Stimulated activated effector memory CD8-positive, alpha-beta T cell treated with anti-CD3 and anti-CD28 coated beads, Interleukin-12 subunit alpha, Interleukin-12 subunit beta, amount 100 ng/mL, for 72 hours (primary cell): ENCODE results near the gene CEP350.

Experiments
- ATAC-seq: fragments of 150-1000 bp; cut with Tn5 transposase; 2 replicates; pipeline ENCODE4 v1.10.0; 2021
- DNase-seq, 2 donors: peaks; one replicate each; pipeline ENCODE4 v3.0.0; 2021 to 2022; ENCODE audit warnings: low spot score in 2 of 2
- H3K27ac Mint-ChIP-seq: one replicate; pipeline ENCODE4 v1.8.0; 2022; ENCODE audit warnings: mild to moderate bottlenecking, mixed read lengths
- H3K36me3 Mint-ChIP-seq: one replicate; pipeline ENCODE4 v1.8.0; 2022; ENCODE audit warnings: mild to moderate bottlenecking, mixed read lengths
- H3K4me1 Mint-ChIP-seq: one replicate; pipeline ENCODE4 v1.8.0; 2022; ENCODE audit warnings: mixed read lengths
- H3K4me3 Mint-ChIP-seq: one replicate; pipeline ENCODE4 v1.8.0; 2022; ENCODE audit warnings: mild to moderate bottlenecking, mixed read lengths
- H3K9me3 Mint-ChIP-seq: one replicate; pipeline ENCODE4 v1.8.0; 2022; ENCODE audit warnings: mixed read lengths

Gene CEP350, protein sequence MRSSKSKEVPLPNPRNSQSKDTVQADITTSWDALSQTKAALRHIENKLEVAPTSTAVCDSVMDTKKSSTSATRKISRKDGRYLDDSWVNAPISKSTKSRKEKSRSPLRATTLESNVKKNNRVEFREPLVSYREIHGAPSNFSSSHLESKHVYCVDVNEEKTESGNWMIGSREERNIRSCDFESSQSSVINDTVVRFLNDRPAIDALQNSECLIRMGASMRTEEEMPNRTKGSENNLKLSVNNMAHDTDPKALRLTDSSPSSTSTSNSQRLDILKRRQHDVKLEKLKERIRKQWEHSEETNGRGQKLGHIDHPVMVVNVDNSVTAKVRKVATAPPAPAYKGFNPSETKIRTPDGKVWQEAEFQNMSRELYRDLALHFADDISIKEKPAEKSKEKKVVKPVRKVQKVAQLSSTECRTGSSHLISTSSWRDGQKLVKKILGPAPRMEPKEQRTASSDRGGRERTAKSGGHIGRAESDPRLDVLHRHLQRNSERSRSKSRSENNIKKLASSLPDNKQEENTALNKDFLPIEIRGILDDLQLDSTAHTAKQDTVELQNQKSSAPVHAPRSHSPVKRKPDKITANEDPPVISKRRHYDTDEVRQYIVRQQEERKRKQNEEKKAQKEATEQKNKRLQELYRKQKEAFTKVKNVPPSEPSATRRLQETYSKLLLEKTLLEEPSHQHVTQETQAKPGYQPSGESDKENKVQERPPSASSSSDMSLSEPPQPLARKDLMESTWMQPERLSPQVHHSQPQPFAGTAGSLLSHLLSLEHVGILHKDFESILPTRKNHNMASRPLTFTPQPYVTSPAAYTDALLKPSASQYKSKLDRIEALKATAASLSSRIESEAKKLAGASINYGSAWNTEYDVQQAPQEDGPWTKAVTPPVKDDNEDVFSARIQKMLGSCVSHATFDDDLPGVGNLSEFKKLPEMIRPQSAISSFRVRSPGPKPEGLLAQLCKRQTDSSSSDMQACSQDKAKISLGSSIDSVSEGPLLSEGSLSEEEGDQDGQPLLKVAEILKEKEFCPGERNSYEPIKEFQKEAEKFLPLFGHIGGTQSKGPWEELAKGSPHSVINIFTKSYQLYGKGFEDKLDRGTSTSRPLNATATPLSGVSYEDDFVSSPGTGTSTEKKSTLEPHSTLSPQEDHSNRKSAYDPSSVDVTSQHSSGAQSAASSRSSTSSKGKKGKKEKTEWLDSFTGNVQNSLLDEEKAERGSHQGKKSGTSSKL (N-terminal part only)

DNA sequence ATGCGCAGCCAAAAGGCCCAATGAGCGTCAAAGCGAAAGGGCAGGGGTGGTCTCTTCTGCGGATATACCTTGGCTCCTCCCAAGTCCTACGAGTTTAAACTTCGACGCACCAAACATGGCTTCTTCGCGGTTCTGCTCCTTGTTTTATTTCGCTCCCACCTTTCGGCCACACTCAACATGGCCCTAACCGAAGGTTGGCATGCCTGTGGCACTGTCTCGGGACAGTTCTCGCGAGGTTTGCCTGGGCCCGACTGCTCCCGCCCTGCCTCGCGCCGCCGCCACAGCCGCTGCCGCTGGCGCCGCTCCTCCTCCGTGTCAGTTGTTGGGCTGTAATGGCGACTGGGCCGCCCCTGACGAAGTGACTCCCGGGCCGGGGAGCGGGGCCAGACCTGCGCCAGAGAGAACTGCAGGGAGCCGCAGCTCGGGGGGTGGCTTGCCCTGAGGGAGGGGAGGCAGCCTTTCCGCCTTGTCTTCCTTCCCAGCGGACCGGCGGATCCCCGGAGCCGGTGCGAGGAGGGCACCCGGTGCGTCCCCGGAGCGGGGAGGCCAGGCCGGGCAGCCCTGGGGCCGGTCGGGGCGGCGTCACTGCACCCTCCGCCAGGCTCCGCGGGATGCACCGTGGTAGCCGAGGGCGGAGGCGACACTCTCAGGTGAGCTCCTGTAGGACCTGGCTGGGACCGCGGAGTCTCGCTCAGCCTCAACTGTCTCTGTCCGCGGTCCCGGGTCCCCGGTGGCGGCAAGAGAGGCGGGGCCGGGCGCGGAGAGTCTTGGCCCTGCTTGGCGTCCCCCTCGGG lies at the start of gene CEP350:
Gene CEP350 (plus strand): TSS at position 318 of the 794 bp plus-strand sequence. CDS start 31,372 bp downstream, outside the sequence.
- peak; percentile 97 for ATAC-seq
- Mint-ChIP-seq H3K27ac (peak within 1 kb of the TSS; percentile 91), H3K4me1 (peaks cover 43% of the 10 kb centered on the region), H3K9me3 (no peaks in the 10 kb centered on the region), H3K4me3 (peak within 1 kb of the TSS; percentile 77), H3K36me3 (peaks cover 7% of the 10 kb centered on the region)
- DNase-seq = peak; percentile 91 to 98

DNA sequence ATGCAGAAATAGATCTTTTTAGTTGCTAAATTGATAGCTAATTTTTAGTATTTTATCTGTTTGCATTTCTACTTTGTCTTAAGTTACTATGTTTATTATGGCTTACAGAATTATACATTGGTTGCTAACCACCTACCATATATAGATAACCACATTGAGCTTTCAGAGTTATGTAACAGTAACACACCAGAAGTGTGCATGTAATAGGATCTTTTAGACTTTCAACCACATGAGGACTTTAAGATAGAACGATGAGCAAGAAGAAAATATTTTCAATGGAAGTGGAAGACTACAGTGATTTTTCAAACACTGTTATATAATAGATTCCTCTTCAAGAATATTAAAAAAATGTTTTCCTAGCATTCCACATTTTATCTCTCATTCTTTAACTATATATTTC lies 43.7 kb upstream of the CEP350 start:
- H3K9me3 Mint-ChIP-seq = no peaks in the 10 kb centered on the region
- H3K4me3 Mint-ChIP-seq = no peak overlapping the region
- no peaks in the 10 kb centered on the region for H3K4me1 Mint-ChIP-seq
- H3K36me3 Mint-ChIP-seq = peaks cover 100% of the 10 kb centered on the region
- DNase-seq (no peak), ATAC-seq (no peak)
- H3K27ac Mint-ChIP-seq = no peak overlapping the region

DNA sequence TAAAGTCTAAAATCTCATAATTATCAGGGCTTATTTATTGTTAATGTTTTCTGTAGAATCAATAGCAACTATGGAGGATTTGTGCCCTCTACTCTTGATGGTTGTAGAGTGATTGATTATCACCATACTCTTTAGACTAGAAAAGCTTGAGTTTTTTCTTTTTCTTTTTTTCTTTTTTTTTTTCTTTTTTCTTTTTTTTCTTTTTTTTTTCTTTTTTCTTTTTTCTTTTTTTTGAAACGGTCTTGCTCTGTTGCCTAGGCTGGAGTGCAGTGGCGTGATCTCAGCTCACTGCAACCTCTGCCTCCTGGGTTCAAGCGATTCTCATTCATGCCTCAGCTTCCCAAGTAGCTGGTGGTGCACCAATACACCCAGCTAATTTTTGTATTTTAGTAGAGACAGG lies 42.8 kb upstream of the CEP350 start:
- no peak for DNase-seq
- ATAC-seq = no peak
- H3K9me3 Mint-ChIP-seq = no peaks in the 10 kb centered on the region
- H3K4me3 Mint-ChIP-seq = no peak overlapping the region
- no peaks in the 10 kb centered on the region for H3K4me1 Mint-ChIP-seq
- H3K36me3 Mint-ChIP-seq = peaks cover 100% of the 10 kb centered on the region
- H3K27ac Mint-ChIP-seq = no peak overlapping the region

DNA sequence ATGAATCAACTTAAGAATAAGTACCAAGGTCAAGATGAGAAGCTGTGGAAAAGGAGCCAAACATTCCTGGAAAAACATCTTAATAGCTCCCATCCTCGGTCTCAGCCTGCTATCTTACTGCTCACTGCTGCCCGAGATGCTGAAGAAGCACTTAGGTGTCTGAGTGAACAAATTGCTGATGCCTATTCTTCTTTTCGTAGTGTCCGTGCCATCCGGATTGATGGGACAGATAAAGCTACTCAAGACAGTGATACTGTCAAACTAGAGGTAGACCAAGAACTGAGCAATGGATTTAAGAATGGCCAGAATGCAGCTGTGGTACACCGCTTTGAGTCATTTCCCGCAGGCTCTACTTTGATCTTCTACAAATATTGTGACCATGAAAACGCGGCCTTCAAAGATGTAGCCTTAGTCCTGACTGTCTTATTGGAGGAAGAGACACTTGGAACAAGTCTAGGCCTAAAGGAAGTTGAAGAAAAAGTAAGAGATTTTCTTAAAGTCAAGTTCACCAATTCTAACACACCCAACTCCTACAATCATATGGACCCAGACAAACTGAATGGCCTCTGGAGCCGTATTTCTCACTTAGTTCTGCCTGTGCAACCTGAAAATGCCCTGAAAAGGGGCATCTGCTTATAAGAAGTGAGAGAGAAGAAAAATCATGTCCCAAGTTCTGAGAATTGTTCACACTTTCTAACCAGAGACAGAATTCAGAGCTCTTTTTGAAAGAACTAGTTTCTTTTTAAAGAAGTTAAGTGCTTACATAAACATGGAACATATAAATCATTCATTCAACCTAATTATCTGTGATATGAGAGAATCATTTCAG lies 36.8 kb upstream of the CEP350 start:
- peak; percentile 94 for ATAC-seq
- peaks cover 24% of the 10 kb centered on the region for H3K4me1 Mint-ChIP-seq
- DNase-seq = no peak
- H3K36me3 Mint-ChIP-seq = peaks cover 83% of the 10 kb centered on the region
- peak overlapping the region; percentile 25 for H3K4me3 Mint-ChIP-seq
- H3K27ac Mint-ChIP-seq = peak overlapping the region; percentile 69
- no peaks in the 10 kb centered on the region for H3K9me3 Mint-ChIP-seq

DNA sequence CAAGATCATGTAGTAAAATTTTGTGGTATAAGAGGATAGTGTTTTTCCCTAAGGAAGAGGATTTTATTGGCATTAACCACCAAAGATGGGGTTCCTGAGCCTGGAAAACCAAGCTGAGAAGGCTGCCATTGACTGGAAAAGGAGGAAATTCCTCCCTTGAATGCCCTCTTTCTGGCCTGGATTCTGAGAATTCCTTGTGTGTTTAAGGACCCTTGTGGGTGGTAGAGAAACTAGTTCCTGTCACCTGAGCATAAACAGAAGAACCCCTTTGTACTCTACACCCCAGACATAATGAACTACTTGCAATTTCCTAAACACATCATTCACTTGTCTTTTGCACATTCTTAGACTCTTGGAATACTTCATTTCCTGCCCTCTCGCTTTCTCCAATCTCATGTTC lies 33.1 kb upstream of the CEP350 start:
- Mint-ChIP-seq H3K36me3 (peaks cover 47% of the 10 kb centered on the region), H3K4me1 (peaks cover 24% of the 10 kb centered on the region), H3K9me3 (no peaks in the 10 kb centered on the region), H3K4me3 (no peak overlapping the region), H3K27ac (peak overlapping the region; percentile 45)
- no peak for ATAC-seq
- DNase-seq = no peak

DNA sequence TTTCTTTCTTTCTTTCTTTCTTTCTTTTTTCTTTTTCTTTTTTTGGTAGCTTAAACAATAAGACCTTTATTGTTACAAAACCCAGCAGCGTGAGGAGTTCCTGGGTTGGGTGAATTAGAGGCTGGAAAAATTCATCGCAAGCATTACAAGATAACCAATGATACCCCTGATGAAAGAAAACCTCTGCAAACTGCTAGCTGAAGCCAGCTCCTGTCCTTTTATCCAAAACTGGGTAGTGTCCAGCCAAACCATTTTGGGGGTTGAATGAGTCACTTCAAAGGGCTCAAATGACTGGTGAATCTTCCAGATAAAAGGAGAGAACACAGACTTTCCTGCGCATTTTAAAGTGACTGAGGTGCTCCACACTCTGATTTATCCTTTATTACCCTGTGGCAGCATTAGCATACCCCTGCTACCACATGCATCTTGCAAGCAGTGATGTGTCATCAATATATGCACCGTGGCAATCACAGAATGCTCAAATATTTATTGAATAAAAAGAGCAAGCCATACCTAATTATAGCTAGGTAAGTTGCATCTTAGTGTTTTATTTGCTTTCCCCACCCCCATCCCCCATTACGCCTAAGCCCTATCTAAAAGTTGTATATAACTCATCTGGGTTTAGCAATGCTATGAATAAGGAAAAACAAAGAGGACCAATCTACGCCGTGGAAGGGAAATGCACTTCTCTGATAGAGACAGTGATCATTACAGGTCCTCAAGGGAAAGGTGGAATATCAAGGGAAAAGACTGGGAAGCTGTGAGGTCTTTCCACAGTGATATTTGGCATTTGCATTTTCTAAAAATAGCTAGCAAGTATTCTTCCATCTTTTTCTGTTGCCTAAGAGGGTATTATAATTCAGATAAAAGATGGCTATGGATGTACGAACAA lies 32.4 kb upstream of the CEP350 start:
- peaks cover 23% of the 10 kb centered on the region for H3K4me1 Mint-ChIP-seq
- no peak for ATAC-seq
- H3K4me3 Mint-ChIP-seq = no peak overlapping the region

DNA sequence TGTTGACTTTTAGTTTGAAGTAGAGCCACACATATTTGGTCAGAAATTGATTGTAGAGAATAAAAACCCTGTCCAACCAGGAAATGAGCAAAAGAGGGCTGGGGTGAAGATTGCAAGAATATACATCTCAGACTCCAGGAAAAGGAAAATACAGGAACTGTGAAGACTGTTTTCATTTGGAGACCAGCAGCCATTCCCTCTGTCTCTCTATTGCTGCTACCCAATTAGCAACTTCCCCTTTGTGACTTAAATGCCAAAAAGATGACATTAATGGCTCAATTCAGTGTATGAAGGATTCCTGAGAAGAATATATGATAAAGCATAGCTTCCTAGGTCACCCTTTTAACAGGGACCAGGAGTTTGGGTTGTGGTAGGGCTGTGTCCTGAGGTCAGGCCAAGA lies 31.6 kb upstream of the CEP350 start:
- Mint-ChIP-seq H3K36me3 (peaks cover 31% of the 10 kb centered on the region), H3K27ac (no peak overlapping the region), H3K4me1 (peaks cover 15% of the 10 kb centered on the region), H3K4me3 (no peak overlapping the region), H3K9me3 (no peaks in the 10 kb centered on the region)
- no peak for DNase-seq
- ATAC-seq = no peak

More for the DNA sequence above, 32.4 kb upstream of the CEP350 start:
- Mint-ChIP-seq H3K9me3 (no peaks in the 10 kb centered on the region), H3K27ac (no peak overlapping the region), H3K36me3 (peaks cover 39% of the 10 kb centered on the region)
- no peak for DNase-seq

DNA sequence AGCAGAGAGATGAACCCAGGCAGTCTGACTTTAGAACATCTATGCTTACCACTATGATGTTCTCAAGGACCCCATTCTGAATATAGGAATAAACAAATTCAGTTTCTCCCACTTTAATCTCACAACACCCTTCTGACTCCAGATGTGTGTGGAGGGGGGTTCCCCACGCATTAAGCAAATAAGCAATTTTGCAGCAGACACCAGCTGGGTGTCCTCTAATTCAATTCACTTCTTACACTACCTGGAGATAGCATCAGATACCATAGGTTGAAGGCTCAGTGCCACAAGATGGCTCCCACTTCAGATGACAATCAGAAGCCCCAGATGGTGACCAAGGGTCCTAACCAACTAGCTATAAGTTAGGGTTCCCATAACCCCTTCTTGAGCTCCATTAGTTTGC lies 30.3 kb upstream of the CEP350 start:
- H3K9me3 Mint-ChIP-seq = no peaks in the 10 kb centered on the region
- H3K27ac Mint-ChIP-seq = no peak overlapping the region
- no peak for ATAC-seq
- peaks cover 7% of the 10 kb centered on the region for H3K4me1 Mint-ChIP-seq
- H3K36me3 Mint-ChIP-seq = peaks cover 19% of the 10 kb centered on the region
- no peak overlapping the region for H3K4me3 Mint-ChIP-seq
- DNase-seq = no peak

DNA sequence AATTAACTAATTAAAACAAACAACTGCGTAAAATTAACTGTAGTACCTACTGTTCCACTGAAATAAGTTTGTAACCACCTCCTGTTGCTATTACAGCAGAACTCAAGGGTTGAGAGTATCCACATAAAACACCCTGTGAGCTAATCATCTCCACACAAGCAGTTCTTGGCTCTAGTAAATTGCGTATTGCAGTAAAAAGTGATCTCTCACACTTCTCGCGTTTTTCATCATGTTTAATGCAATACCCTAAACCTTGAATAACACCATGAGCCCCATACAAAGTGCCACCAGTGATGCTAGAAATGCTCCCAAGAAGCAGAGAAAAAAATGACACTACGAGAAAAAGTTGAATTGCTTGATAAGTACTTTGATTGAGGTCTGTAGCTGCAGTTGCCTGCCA lies 29.3 kb upstream of the CEP350 start:
- Mint-ChIP-seq H3K27ac (no peak overlapping the region), H3K36me3 (peaks cover 8% of the 10 kb centered on the region), H3K4me3 (no peak overlapping the region), H3K4me1 (peaks cover 7% of the 10 kb centered on the region), H3K9me3 (no peaks in the 10 kb centered on the region)
- no peak for DNase-seq
- no peak for ATAC-seq

DNA sequence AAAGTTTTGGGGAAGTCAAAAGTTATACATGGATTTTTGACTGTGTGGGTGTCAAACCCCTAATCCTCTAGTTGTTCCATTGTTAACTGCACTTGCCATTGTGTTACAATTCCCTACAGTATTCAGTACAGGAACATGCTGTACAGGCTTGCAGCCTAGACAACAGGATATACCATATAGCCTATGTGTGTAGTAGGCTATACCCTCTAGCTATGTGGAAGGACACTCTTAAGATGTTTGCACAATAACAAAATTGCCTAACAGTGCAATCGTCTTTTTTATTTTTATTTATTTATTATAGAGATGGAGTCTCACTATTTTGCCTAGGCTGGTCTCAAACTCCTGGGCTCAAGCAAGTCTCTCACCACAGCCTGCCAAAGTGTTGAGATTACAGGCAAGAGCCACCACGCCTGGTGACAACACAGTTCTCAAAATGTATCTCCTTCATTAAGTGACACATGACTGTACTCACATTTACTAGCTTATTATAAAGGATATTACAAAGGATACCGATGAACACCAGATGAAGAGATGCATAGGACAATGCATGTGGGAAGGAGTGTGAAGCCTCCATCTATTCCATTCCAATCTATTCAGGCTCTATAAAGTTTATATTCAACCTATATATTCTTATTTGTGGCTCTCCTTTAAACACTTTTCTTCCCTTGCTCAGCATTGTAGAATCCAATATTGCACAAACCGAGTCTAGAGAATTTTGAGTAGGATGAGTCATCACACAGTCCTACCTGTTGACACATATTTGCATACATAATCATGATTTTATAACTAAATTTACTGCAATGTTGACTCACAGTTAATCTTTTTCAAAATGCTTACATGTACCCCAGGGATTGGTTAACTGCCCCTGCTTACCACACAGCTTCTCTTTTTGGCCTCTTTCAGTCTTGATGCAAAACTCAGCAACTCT lies 28.4 kb upstream of the CEP350 start:
- Mint-ChIP-seq H3K4me3 (no peak overlapping the region), H3K9me3 (no peaks in the 10 kb centered on the region), H3K4me1 (peaks cover 7% of the 10 kb centered on the region), H3K27ac (no peak overlapping the region), H3K36me3 (no peaks in the 10 kb centered on the region)
- ATAC-seq (no peak), DNase-seq (no peak)

DNA sequence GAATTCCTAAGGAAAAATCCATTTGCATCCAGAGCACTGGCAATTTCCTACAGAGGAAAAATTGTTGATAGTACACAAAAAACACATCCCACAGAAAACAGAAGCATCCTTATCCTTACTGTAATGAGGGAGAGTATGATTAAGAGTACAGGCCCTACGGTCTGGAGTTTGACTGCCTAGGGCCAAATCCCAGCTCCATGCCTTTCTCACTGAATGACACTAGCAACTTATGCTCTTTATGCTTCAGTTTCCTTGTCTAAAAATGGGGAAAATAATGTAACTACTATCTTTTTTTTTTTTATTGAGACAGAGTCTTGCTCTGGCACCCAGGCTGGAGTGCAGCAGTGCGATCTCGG lies 27.8 kb upstream of the CEP350 start:
- no peaks in the 10 kb centered on the region for H3K9me3 Mint-ChIP-seq
- no peak overlapping the region for H3K27ac Mint-ChIP-seq
- H3K4me1 Mint-ChIP-seq = peaks cover 3% of the 10 kb centered on the region
- H3K36me3 Mint-ChIP-seq = no peaks in the 10 kb centered on the region
- no peak overlapping the region for H3K4me3 Mint-ChIP-seq
- ATAC-seq (no peak), DNase-seq (no peak)

DNA sequence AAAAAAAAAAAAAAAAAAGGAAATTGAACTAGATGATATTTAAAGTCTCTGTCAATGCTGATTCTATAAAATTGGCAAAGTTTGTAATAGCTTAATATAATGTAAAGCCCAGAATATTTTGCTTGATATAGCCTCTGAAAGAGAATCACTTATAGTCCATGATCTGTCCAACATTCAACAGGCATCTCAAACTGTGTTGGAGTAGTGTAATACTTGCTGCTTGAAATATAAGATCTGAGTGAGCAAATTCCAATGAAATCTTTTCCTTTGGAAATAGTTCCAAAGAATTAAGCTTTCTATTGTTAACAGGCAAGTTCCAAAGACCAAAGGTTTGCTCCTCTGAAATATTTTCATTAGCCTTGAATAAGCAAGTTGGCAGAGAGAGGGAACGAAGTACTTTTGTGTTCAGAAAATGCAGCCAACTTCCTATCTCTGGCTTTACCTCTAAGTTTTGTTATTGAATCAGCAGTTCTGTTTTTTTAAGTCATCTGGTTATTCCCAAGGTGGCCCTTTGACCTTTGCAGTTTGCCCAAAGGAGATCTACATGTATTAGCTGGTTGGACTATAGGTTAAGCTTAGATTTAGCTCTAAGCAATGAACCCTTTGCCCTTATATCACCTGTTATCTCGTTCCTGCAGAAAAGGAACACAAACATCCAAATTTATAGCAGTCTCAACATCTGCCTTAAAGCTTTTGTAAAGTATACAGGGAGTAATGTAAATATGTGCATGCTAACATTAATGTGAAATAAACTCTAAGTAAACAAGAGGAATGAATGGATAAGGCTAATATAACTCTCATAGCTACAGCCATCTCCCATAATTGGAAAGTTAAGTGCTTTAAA lies 24.4 kb upstream of the CEP350 start:
- ATAC-seq (no peak), DNase-seq (no peak)
- H3K36me3 Mint-ChIP-seq = no peaks in the 10 kb centered on the region
- H3K4me3 Mint-ChIP-seq = no peak overlapping the region
- no peaks in the 10 kb centered on the region for H3K4me1 Mint-ChIP-seq
- no peaks in the 10 kb centered on the region for H3K9me3 Mint-ChIP-seq
- H3K27ac Mint-ChIP-seq = no peak overlapping the region
